Measurements from ENCODE around the gene PROB1.

GRCh38 chr5:139379626-139380449 is 15.1 kb downstream of the PROB1 start:
- TF ChIP-seq POLR2A (IDR thresholded peaks at IDR 0.05; ENCODE audit: low read length): no peak
- TF ChIP-seq GATA1 (IDR thresholded peaks at IDR 0.05; ENCODE audit: low read depth, low read length): no peak
